HEK293T (cell line): ENCODE results near the gene CDH4.

Experiments used
- CTCF ChIA-PET: fragments of 350-600 bp; formaldehyde crosslinking; extraction: SDS; loops from one replicate; lab custom pipeline; 2021; ENCODE audit warnings: antibody characterized with exemption, inconsistent platforms; lab: Yijun Ruan, JAX
- POLR2A ChIA-PET: fragments of 350-600 bp; formaldehyde crosslinking; extraction: SDS; loops from one replicate; lab custom pipeline; 2020; ENCODE audit warnings: antibody characterized with exemption, inconsistent platforms; lab: Yijun Ruan, JAX
- DNase-seq: peaks from one replicate; pipeline ENCODE4 v3.0.0; 2012; ENCODE audit warnings: mixed read lengths; ENCODE audit errors: extremely low spot score
- ARNT ChIP-seq: fragments of 450-650 bp; IDR thresholded peaks from 2 replicates; pipeline ENCODE4 v1.6.1; 2017; ENCODE audit warnings: mild to moderate bottlenecking
- BHLHE40 ChIP-seq: fragments of 450-650 bp; IDR thresholded peaks from 2 replicates; pipeline ENCODE4 v1.6.1; 2016; ENCODE audit warnings: mild to moderate bottlenecking, moderate library complexity, borderline replicate concordance
- CTBP1 ChIP-seq: fragments of 450-650 bp; IDR thresholded peaks from 2 replicates; pipeline ENCODE4 v1.6.1; 2016; ENCODE audit warnings: borderline replicate concordance
- ELF4 ChIP-seq: fragments of 450-650 bp; IDR thresholded peaks from 2 replicates; pipeline ENCODE4 v1.6.1; 2017; ENCODE audit warnings: antibody characterized with exemption
- FOXA1 ChIP-seq: fragments of 450-650 bp; IDR thresholded peaks from 2 replicates; pipeline ENCODE4 v1.6.1; 2016; ENCODE audit warnings: mild to moderate bottlenecking
- FOXK2 ChIP-seq: fragments of 450-650 bp; IDR thresholded peaks from 2 replicates; pipeline ENCODE4 v1.6.1; 2016; ENCODE audit warnings: mild to moderate bottlenecking
- FOXM1 ChIP-seq: fragments of 450-650 bp; IDR thresholded peaks from 2 replicates; pipeline ENCODE4 v1.6.1; 2017; ENCODE audit warnings: mild to moderate bottlenecking, borderline replicate concordance
- HDGF ChIP-seq: fragments of 450-650 bp; IDR thresholded peaks from 2 replicates; pipeline ENCODE4 v1.6.1; 2017; ENCODE audit warnings: antibody characterized with exemption, borderline replicate concordance
- L3MBTL2 ChIP-seq: fragments of 450-650 bp; conservative IDR thresholded peaks from 2 replicates; pipeline ENCODE4 v1.6.1; 2016; ENCODE audit warnings: mild to moderate bottlenecking
- LEF1 ChIP-seq: fragments of 450-650 bp; IDR thresholded peaks from 2 replicates; pipeline ENCODE4 v1.6.1; 2017; ENCODE audit warnings: mild to moderate bottlenecking, borderline replicate concordance
- NFRKB ChIP-seq: fragments of 450-650 bp; IDR thresholded peaks from 2 replicates; pipeline ENCODE4 v1.6.1; 2016; ENCODE audit warnings: mild to moderate bottlenecking, moderate library complexity
- SP1 ChIP-seq: fragments of 450-650 bp; IDR thresholded peaks from 2 replicates; pipeline ENCODE4 v1.6.1; 2017
- SUZ12 ChIP-seq: fragments of 450-650 bp; IDR thresholded peaks from 2 replicates; pipeline ENCODE4 v1.6.1; 2016; ENCODE audit warnings: mild to moderate bottlenecking
- TARDBP ChIP-seq: fragments of 450-650 bp; IDR thresholded peaks from 2 replicates; pipeline ENCODE4 v1.6.1; 2016
- ZNF384 ChIP-seq: fragments of 450-650 bp; IDR thresholded peaks from 2 replicates; pipeline ENCODE4 v1.6.1; 2016
- TF ChIP-seq, protein P1 (sequence below): fragments of 450-650 bp; IDR thresholded peaks from 2 replicates; pipeline ENCODE4 v1.6.1; 2016

The CDH4 gene

DNA sequence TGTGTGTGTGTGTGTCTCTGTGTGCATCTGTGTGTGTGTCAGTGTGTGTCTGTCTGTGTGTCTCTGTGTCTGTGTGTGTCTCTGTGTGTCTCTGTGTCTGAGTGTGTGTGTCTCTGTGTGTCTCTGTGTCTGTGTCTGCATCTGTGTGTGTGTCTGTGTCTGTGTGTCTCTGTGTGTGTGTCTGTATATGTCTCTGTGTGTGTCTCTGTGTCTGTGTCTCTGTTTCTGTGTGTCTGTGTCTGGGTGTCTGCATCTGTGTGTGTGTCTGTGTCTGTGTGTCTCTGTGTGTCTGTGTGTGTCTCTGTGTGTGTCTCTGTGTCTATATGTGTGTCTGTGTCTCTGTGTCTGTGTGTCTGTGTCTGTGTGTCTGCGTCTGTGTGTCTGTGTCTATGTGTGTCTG lies 605.8 kb downstream of the CDH4 start:
- TF ChIP-seq LEF1, result no peak
- TF ChIP-seq FOXA1, result no peak
- no peak for TF ChIP-seq TARDBP
- no peak for TF ChIP-seq FOXK2
- no peak for TF ChIP-seq SUZ12
- no peak for TF ChIP-seq HDGF
- no peak for TF ChIP-seq CTBP1
- no peak for TF ChIP-seq ARNT
- TF ChIP-seq FOXM1, result no peak
- no peak for TF ChIP-seq NFRKB
- no peak for TF ChIP-seq BHLHE40
- no peak for TF ChIP-seq ELF4
- TF ChIP-seq SP1, result no peak
- TF ChIP-seq L3MBTL2, result no peak
- TF ChIP-seq, protein P1, sequence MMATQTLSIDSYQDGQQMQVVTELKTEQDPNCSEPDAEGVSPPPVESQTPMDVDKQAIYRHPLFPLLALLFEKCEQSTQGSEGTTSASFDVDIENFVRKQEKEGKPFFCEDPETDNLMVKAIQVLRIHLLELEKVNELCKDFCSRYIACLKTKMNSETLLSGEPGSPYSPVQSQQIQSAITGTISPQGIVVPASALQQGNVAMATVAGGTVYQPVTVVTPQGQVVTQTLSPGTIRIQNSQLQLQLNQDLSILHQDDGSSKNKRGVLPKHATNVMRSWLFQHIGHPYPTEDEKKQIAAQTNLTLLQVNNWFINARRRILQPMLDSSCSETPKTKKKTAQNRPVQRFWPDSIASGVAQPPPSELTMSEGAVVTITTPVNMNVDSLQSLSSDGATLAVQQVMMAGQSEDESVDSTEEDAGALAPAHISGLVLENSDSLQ, result no peak
- no peak for TF ChIP-seq ZNF384
- ChIA-PET CTCF (no interaction called here), POLR2A (no interaction called here)
- DNase-seq, result no peak

DNA sequence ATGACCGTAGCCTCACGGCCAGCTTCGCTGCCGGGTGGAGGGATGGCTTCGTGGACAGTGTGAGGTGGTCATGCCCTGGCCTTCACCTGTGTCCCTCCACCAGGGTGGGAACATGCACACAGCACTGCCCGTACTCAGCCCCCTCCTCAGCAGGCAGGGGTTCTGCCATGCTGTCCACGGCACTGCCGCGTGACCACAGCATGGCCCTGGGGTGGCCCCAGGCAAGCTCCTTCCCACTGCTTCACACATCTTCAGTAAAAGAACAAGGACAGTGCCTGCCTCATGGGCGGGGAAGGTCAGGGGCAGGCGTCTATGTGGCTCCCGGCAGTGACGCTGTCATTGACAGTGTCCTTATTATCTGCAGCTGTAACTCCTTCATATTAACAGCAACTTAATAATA lies 607.7 kb downstream of the CDH4 start:
- DNase-seq, result no peak
- CTCF ChIA-PET, result no interaction called here
- no peak for TF ChIP-seq ARNT
- TF ChIP-seq L3MBTL2, result no peak
- TF ChIP-seq TARDBP, result no peak
- no peak for TF ChIP-seq FOXM1
- POLR2A ChIA-PET, result no interaction called here

DNA sequence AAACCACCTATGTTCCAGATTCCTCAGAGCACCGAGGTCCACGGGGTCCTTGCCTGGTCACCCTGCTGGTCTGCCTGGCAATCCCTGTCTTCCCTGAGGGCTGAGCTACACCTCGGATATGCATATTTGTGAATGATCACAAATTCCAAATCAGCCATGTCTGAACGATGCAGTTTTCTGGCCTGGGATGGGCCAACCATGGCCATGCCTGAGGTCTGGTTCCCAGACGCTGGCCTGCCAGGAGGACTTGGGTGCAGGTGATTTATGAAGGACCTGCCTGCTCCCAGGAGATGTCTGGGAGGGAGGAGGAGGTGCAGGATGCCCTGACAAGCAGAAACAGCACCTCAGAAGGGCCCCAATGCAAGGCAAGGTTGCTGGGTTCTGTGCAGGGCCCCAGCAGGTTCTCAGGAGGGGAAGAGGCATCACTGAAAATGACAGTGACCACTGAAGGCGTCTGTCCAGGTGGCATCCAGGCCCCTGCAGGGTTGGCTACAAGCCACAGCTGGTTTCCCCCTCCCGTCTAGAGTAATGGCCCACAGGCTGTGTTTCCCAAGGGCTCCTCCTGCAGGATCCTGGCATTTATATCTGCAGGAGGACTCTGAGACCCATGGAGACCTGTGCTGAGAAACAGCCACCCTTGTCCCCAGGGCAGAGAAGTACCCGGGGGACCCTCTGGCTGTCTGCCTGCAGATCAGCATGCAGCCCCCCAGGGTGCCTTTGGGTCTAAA lies 608.4 kb downstream of the CDH4 start:
- ChIA-PET POLR2A (no interaction called here), CTCF (no interaction called here)
- no peak for DNase-seq
- TF ChIP-seq, protein P1, result no peak
- TF ChIP-seq BHLHE40 (no peak), CTBP1 (no peak), FOXK2 (no peak), FOXM1 (no peak), HDGF (no peak), TARDBP (no peak), L3MBTL2 (no peak)

DNA sequence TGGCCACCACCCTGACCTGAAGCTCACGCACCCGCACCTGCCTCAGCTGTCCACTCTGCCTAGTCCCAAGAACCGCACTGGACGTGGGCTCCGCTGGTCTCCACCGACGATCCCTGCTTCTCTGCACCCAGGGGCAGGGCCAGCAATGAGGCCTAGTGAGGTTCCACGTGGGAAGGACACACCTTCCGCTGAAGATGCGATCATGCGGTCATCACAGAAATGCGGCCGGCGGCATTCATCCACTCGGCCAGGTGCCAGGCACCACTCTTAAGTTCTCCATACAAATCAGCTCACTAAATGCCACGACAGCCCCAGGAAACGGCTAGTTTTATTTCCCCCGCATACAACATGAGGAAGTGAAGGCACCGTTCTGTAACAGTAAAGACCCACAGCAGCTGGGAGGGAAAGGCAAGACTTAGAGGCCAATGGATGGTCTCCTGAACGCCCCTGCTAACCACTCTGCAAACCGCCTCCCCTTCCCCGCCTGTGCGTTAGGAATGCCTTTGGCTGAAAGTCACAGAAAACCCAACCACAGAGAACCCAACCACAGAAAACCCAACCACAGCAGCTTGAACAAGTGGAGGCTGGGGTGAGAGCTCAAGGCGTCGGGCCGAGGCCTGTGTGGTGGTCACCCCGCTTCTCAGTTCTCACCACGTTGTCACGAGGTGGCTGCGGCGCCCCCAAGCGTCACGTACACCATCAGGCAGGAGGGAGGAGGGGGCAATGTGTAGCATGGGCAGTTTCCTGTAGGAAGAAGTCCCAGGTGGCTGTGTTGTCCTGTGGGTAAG lies 609.2 kb downstream of the CDH4 start:
- ChIA-PET CTCF (no interaction called here), POLR2A (no interaction called here)
- DNase-seq, result no peak
- TF ChIP-seq, protein P1, result no peak
- no peak for TF ChIP-seq FOXM1
- no peak for TF ChIP-seq SUZ12
- no peak for TF ChIP-seq LEF1
- TF ChIP-seq FOXA1, result no peak
- no peak for TF ChIP-seq L3MBTL2
- TF ChIP-seq SP1, result no peak
- TF ChIP-seq ELF4, result no peak
- TF ChIP-seq BHLHE40, result no peak
- TF ChIP-seq HDGF, result no peak
- TF ChIP-seq NFRKB, result no peak
- TF ChIP-seq CTBP1, result no peak
- no peak for TF ChIP-seq ARNT
- TF ChIP-seq ZNF384, result no peak
- TF ChIP-seq TARDBP, result no peak
- no peak for TF ChIP-seq FOXK2

DNA sequence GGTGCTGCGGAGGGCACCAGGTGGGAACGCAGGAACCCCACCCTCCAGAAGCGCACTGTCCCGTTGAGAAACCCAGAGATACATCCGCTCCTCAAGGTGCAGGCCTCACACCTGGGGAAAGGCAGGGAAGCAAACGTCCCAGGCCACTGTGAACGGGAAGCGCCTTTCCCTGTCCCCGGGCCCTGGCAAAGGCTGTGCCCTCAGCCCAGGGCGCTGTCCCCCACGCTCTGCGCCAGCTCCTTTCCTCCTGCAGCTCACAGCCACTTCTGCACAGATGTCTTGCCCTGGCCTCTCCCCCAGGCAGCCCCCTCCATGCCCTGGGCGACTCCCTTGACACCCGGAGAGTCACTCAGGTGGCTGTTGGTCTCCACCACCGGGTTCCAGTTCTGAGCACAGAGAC lies 609.8 kb downstream of the CDH4 start:
- no peak for DNase-seq
- no peak for TF ChIP-seq BHLHE40
- TF ChIP-seq FOXM1, result no peak
- ChIA-PET CTCF (no interaction called here), POLR2A (no interaction called here)

DNA sequence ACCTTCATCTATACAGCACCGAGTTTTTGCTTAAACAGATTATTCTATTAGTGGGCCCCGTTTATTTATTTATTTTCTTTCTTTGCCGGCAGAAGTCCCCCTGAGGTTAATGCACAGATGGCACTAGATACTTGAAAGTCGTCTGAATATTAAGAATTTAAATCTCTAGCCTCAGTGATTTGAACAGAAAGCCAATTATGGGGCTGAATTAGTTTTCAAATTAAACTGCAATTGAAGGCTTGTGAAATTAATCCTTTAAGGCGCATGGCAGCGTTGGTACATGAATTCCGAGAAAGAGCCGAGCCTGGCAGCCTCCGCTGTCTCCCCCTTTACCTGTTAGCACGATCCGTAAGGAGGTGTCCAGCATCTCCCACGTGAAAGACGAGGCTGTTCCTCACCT lies 610.8 kb downstream of the CDH4 start:
- ChIA-PET POLR2A (no interaction called here), CTCF (no interaction called here)
- TF ChIP-seq LEF1, result no peak
- no peak for TF ChIP-seq HDGF
- TF ChIP-seq ZNF384, result no peak
- no peak for TF ChIP-seq FOXA1
- no peak for TF ChIP-seq BHLHE40
- TF ChIP-seq NFRKB, result no peak
- no peak for TF ChIP-seq FOXK2
- no peak for TF ChIP-seq L3MBTL2
- TF ChIP-seq ELF4, result no peak
- no peak for TF ChIP-seq ARNT
- no peak for TF ChIP-seq SP1
- no peak for TF ChIP-seq SUZ12
- TF ChIP-seq CTBP1, result no peak
- TF ChIP-seq TARDBP, result no peak
- TF ChIP-seq, protein P1, result no peak
- TF ChIP-seq FOXM1, result no peak
- no peak for DNase-seq
